IPS DF 4.7 (cell line): ENCODE measurements around the gene TOPBP1.
"Not testable (repeated sequence)": the region's sequence is repeated elsewhere in the genome, so short reads cannot be mapped to it uniquely, and the experiment has no call there.

Experiments used
- DNase-seq: peaks from one replicate; pipeline ENCODE4 v3.0.0-alpha.2; 2013; ENCODE audit warnings: low spot score; ENCODE audit errors: extremely low read depth

TOPBP1 gene

DNA sequence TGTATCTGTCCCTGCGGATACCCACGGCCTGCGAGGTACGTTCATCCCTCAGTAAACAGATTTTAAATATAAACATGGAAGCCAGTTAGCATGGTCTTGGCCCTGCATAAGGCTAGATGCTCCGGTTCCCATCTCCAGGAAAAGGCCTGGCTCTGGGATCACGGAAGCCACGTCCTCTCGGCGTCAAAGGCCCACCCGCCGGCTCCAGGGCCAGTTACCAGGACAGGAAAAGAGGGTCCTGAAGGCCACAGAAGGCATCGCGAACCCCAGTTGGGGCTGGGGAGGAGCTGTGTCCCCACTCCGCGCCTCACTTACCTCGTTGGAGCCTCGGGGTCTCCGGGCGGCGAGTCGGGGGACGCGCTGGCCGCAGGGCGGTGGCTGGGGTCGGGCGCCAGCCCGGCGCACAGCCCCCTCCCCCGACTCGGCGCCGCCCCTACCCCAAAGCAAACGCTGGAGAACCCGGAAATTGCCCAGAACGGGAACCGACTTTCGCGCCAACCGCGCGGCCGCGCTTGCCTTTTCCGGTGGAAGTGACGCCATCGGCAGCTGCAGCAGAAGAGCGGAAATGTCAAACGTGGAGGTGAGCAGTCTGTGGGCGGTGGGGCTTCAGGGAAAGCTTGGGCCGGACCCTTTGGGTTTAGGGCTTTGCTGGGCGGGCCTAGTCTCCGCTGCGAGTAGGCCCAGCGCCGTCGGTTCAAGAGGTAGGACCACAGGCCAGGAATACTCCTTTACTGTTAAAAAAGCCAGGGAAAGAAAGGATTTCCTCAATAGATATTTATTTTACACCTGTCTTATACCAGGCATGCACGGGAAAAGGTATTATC is at the start of gene TOPBP1:
TOPBP1 (minus strand) TSS at position 488 of the 824 bp plus-strand sequence. CDS start 814 bp downstream, outside the sequence.
- DNase-seq, result peak; percentile 75

DNA sequence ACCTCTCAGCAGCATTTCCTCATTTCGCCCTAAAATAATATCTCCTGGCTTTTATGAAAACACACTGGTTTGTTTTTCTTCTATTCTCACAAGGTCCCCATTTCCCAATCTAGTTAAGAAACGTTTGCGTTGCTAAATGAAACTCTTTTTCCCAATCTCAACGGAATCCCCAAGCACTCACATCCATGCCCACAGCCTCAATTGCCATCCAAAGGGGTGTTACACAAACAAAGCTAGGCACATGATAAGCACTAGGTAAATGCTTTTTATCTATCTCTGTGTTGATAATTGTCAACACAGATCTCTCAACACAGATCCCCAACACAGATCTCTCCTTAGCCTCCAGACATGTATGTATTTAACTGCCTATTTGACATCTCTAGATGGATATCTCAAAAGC is 49.3 kb upstream of the TOPBP1 start:
- DNase-seq, result no peak

DNA sequence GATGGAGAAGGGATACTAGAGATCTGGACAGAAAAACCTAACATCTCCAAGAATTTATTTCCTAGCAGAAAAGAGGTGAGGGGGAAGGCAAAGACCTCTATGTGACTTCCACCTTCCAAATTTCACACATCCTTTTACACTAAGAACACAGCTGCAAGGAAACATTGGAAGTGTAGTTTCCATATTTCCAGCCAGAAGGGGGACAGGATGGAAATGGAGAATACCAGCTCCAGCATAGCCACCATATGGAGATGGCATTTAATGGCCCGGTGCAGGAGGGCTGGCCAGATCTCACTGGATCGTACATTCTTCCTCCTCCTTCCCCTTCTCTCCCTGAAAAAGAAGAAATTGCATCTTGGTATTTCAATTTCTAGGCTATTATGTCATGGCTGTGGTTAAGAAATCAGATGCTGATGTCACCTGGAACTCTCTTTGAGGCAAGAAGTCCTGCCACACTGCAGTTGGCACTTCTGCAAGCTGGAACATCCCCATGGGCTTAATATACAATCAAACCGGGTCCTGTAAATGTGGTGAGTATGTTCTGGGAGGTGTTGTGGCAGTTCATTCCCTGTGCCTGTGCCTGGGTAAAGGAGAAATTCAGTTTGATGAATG is 47.5 kb upstream of the TOPBP1 start:
- DNase-seq, result no peak

DNA sequence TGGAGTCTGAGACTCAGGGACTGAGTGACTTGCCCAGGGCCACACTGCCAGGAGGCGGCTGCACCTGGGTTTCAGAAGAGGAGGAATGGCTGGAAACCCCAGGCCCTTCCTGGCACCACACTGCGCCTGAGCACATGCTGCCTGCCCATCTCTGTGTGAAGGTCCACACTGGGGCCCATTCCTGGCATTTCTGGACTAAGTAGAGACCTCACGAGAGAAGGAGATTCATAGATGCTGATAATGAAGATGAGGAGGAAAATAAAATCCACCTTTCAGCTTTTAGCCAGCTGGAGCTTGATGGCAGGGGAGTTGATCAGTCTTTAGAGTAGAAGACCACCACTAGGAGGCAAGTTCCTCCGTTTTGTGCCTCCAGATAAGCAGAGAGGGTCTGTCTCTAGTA is 44.3 kb upstream of the TOPBP1 start:
- no peak for DNase-seq

DNA sequence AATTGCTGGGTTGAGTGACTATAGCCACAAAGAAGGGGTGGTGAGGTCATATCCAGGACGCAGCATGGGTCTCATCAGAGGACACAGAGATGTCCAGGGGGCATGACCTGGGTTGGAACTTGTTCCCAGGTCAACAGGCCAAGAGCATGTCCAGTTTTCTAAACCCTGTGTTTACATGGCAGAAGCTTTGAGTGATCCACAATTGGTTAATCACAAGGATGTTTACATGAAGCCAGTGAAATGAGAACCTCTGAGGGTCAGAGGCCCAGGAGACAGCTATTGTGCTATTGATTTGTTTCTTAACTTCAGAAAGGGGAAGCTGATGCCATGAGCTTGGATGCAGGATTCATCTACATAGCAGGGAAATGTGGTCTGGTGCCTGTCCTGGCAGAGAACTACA is 42.2 kb upstream of the TOPBP1 start:
- DNase-seq, result no peak

DNA sequence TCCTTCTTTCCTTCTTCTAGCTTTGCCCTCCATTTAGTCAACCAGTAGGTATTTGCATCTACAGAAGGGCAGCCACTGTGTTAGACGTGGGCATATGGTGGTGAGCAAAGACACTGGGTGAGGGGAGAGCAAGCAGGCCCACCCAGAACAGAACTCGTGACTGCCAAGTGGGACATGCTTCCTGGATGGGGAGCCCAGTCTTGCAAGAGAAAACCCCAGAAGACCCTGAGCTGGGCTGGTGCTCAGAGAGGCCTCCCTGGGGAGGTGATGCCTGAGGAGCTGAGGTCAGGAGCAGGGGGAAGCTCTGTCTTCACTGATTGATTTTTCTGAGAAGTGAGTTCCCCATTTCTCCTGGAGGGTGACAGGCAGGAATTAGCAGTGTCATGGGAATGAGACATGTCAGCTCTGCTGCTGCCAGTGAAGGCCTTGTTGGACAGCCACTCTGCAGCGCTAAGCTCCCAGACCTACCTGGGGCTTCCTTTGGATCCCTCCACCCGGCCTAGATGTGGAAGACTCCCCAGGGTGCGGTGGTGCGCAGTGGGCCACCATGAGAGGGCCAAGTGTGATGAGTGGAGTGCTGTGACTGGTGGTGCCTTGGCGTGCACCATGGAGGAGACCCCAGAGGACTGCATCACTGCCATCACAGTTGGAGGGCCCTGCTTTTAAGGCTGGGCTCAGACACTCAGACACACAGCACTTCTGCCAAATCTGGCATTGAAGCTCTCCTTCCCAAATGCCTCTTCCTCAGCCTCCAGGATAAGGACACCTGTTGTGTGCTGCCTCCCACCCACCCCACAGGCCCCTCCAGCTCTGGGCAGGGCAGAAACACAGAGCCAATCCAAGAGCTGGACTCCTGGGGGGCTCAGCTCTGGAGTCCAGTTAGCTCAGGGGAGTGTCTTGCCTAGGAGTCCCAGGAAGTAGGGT is 40.0 kb upstream of the TOPBP1 start:
- no peak for DNase-seq

DNA sequence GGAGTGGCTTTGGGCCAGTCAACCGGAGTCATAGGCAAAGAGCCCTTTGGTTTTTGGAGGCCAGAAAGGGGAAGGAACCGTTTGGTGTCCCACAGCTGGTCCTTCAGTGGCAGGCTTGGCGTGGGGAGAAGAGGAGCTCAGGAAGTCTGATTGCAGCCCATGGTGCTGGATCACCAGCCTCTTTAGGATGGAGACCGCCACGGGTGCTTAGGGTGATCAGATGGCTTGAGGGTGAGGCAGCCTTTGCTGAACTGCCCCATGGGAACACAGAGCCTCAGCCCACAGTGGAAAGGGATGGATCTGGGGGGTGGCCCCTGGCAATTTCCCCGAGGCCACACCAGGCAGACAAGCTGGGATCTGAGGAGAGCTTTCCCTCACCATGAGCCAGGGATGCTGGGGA is 38.6 kb upstream of the TOPBP1 start:
- no peak for DNase-seq

DNA sequence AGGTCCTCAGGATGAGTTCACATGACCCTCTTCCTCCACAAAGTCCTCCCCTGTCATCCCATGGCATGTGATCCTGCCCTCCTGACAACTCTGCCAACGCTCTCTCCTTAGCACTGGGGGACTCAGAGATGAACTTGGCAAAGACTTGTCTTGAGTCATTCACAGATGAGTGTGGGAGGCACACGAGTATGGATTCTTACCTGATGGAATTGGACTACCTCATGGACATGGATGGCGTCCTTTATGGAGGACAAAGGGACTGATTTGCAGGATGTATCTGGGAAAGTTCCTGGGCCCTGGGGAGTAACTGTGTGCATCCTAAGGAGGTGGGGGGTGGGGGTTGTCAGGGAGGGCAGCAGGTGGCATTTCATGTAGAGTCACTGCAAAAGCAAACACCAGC is 38.2 kb upstream of the TOPBP1 start:
- DNase-seq, result no peak

DNA sequence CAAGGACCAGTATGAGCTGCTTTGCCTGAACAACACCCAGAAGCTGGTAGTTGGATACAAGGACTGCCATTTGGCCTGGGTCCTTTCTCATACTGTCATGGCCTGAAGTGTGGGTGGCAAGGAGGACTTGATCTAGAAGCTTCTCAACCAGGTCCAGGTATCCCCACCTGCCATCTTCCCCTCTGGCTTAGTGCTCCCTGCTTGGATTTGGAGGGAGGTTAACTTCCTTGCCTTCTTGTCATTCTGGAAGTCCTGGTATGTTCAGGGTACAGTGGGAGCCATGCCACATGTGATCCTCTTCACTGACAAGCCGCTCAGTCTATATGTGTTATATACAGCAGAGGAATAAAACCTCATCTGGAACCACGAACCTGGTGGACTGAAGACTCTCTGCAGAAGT is 37.7 kb upstream of the TOPBP1 start:
- no peak for DNase-seq

DNA sequence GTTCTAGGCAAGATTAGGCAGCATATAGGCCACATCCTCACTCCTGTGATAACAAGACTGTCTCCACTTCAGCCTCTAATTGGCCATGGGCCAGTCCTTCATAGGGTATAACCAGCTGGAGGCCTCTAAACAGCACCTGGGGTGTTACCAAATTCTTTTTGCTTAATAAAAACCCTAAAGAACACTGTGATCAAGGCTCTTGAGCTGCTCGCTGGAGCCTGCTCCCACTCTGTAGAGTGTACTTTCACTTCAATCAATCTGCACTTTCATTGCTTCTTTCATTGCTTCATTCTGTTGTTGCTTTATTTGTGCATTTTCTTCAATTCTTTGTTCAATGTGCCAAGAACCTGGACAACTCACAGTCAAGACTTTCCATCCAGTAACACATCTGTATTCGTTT is 36.2 kb upstream of the TOPBP1 start:
- no peak for DNase-seq

DNA sequence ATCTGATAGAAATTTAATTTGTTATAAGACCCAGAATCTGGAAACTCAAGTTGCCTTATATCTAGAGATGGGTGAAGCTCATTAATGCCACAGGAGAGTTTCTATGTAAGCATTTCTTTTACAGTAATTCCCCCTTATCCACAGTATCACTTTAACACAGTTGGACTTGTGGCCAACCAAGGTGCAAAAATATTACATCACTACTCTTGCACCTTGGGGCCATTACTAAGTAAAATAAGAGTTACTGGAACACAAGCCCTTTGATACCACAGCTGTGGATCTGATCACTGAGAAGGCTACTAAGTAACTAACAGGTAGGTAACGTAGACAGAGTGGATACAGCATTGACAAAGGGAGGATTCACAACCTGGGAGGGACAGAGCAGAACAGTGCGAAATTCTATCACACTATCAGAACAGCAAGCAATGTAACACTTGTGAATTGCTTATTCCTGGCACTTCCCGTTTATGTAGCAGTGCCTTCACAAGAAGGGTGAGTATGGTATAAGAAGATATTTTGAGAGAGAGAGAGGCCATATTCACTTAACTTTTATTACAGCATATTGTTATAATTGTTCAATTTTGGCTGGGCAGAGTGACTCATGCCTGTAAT is 33.9 kb upstream of the TOPBP1 start:
- no peak for DNase-seq

DNA sequence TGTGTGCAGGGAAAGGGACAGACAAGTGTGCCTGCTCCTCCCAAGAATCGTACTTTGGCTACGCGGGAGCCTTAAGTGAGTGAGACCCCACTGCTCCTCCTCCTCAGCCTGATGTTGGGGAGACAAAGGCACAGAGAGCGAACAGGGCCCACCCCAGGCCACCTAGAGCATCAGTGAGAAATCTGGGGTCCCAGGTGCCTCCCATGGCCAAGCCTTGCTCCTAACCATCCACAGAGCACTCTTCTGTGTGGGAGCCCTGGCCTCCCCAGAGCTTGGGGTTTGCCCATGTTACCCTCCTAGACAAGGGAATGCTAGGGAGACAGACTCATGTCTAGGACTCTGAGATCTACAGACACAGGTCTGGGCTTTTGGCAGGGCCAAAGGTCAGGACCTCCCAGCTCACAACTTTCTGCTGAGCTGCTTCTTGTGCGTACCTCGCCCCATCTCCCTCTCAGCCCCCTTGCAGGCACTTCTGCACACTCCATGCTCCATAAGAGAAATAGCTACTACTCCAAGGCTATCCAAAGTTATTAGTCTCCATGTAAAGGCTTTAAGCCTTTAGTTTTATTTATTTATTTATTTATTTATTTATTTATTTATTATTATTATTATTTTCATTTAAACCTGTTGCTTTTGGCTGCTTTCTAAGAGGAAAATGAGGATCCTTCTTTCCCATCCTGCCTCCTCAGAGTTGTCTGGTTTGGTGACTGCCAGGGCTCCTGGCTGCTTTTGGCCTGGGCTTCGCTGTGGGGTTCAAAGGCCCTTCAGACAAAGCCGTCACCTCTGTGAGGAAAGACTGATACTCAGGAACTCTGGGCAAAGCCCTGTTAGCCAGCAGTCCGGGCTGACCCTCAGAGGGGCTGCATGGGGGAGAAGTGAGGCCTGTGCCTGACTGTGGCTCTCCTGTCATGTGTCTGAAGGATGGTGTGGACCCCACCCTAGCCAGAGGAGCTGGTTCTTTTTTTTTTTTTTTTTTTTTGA is 32.8 kb upstream of the TOPBP1 start:
- DNase-seq, result no peak

DNA sequence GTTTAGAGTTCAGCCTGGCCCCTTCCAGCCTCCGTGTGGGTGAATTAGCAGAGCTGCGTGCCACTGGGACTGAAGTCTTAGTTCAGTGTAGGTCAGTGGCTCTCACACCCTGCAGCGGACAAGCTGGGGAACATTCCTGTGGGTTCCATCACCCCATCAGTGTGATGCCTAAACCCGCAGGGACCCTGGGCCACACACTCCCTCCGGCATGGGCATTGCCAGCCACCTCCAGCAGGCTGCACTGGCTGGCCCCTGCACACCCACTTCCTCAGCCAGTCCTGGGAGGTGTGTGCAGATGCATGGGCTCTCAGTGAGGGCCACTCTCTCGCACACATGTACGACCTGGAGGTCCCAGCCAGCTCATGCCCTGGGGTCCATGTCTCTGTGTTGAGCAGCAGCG is 32.1 kb upstream of the TOPBP1 start:
- no peak for DNase-seq

DNA sequence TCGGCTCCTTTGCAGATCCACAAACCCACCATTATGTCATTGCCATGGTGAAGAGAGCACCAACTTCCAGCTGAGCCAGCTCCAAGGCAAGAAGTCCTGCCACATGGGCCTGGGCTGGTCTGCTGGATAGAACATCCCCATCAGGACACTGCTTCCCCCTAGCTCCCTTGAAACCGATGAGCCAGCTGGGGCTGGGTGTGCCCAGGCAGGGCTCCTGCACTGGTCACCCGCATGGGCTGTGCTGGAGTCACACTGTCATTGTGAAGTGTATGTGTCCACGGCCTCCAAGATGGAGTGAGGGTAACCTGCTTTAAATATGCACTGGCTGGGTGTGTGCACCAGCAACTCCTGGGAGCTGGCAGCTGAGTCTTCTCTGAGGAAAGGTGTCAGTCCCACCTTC is 31.0 kb upstream of the TOPBP1 start:
- no peak for DNase-seq

DNA sequence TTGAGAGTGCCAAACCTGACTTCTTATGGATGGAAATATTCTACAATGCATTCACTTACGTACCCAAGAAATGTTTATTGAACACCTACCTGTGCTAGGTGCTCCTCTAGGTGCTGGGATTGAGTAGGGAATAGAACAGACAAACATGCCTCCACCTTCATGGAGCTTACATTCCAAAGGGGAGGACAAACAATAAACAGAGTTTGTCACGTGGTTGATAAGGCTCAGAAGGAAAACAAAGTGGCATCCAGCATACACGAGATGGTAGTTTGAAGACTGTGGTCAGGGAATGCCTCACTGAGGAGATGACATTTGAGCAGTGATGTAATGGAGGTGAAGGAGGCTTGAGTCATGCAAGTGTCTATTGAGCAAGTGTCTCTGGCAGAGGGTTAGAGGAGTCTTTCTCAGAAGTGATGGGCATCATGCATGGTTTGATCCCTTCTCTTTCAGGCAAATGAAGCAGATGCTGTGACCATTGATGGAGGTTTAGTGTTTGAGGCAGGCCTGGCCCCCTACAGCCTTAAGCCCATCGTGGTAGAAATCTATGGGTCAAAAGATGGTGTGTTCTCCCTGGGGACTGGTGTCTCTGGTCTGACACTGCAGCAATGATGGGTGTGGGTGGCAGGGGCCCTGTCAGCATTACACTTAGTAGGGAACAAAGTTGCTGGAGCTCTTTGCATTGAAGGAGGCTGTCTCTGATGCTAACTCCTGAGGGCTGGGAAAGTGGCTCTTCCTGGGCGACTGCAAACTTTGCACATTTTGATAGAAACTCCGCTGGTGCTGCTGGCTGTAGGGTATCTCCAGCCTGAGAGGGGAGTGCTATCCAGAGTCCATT is 29.7 kb upstream of the TOPBP1 start:
- DNase-seq, result no peak

DNA sequence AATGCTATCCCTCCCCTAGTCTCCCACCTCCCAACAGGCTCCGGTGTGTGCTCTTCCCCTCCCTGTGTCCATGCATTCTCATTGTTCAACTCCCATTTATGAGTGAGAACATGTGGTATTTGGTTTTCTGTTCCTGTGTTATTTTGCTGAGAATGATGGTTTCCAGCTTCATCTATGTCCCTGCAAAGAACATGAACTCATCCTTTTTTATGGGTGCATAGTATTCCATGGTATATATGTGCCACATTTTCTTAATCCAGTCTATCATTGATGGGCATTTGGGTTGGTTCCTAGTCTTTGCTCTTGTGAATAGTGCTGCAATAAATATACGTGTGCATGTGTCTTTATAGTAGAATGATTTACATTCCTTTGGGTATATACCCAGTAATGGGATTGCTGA is 16.3 kb upstream of the TOPBP1 start:
- DNase-seq, result not testable (repeated sequence)

DNA sequence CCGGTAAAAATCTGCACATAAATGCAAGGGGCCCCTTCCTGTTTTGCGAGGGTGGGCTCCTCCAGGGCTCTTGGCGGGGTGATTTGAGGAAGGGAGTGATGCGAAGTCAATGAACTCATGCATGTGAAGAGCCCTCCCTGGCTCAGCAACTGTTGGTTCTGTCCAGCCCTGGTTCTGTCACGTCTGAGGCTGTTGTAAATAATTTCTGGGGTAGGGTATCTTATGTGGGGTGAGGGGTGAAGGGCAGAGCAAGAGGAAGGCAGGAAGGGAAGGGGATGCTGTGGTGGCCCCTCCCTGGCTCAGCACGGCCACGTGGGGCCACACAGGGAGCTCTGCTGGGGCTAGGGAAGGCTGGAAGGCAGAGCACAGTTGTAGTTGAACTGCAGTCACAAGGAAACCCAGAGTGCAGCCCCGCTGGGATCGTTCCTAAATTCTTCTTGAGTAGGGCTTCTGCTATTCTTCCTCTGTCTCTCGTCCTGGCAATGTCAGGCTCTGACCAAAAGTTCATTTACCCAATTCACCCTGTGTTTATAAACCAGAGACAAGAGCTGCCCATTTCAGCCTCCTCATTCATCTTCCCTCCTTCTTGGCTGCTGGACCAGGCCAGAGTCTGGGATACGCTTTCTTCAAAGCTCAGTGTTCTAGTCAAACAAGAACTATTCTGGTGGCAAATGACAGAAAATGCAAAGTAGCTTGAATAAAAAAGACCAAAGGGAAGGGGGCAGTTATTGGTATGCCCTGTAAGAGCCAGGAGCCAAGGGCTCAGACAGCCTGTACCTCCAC is 14.8 kb upstream of the TOPBP1 start:
- no peak for DNase-seq

DNA sequence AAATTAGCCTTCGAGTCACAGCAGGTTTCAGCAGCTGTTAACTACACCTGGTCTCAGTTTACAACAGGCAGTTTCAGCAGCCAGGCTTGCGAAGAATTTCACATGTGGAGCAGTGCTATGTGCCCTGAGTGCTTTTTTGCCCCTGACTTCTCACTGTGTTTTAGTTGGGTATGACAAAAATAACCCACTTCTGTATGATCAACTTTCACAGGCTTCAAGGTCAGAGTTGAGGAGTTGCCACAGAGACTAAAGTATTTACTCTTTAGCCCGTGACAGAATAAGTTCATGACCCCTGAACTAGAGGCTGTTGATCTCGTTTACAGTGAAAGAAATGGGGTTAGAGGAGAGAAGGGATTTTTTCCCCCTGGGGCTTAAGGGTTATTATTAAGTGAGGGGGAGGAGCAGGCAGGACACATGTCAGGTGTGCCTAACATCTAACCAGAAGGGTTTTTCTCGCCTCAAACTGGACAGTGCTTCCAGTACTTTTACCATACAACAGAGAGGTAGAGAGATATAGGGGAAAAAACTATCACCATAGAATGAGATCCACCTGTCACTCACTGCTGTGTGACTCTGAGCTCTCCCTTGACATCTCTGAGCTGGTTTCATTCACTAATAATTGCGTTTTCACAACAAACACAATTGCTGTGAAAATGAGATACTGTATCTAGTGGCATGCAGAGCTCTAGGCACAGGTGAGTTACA is 14.0 kb upstream of the TOPBP1 start:
- no peak for DNase-seq
